Suprapubic skin (tissue), 3 donors: ENCODE data around the gene CYP2C18.
"Not testable (repeated sequence)": the region's sequence is repeated elsewhere in the genome, so short reads cannot be mapped to it uniquely, and the experiment has no call there.

Source experiments
- EP300 ChIP-seq: sonication (generic); formaldehyde crosslinking; IDR thresholded peaks from one replicate; pipeline ENCODE4 v1.6.1; 2017; ENCODE audit warnings: antibody characterized with exemption
- TF ChIP-seq, protein P1 (sequence below), 2 donors: fragments of 200-600 bp in 1 of 2; fragments of 450-650 bp in 1 of 2; sonication (generic) in 1 of 2; IDR thresholded peaks; one replicate each; pipeline ENCODE4 v1.5.1; 2016 to 2019; ENCODE audit warnings: antibody characterized with exemption in 2 of 2, mild to moderate bottlenecking in 1 of 2, moderate library complexity in 1 of 2

DNA sequence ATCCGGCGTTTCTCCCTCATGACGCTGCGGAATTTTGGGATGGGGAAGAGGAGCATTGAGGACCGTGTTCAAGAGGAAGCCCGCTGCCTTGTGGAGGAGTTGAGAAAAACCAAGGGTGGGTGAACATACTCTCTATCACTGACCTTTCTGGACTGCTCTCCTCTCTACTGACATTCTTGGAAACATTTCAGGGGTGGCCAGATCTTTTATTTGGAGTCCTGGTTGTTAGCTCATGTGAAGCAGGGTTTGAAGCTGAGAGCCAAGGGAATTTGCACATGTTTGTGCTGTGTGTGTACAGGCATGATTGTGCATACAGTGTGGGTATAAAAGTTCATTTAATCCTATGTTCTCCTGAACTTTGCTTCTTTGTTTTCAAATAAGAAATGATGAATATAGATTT lies 91.9 kb downstream of the CYP2C18 start:
- TF ChIP-seq, protein P1, sequence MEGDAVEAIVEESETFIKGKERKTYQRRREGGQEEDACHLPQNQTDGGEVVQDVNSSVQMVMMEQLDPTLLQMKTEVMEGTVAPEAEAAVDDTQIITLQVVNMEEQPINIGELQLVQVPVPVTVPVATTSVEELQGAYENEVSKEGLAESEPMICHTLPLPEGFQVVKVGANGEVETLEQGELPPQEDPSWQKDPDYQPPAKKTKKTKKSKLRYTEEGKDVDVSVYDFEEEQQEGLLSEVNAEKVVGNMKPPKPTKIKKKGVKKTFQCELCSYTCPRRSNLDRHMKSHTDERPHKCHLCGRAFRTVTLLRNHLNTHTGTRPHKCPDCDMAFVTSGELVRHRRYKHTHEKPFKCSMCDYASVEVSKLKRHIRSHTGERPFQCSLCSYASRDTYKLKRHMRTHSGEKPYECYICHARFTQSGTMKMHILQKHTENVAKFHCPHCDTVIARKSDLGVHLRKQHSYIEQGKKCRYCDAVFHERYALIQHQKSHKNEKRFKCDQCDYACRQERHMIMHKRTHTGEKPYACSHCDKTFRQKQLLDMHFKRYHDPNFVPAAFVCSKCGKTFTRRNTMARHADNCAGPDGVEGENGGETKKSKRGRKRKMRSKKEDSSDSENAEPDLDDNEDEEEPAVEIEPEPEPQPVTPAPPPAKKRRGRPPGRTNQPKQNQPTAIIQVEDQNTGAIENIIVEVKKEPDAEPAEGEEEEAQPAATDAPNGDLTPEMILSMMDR (IDR thresholded peaks at IDR 0.05): not testable (repeated sequence)
- TF ChIP-seq EP300: not testable (repeated sequence)
